Natural killer cell (primary cell): ENCODE measurements around the gene ITGB4. TPM values are rescaled to one million over a fixed set of nuclear protein-coding genes. Genes with fewer than 3 reads are reported as not detected.

Experiments
- ATAC-seq, 3 donors: fragments of 150-1000 bp in 2 of 3; fragments of 200-7000 bp in 1 of 3; cut with Tn5 transposase; 1 replicate in 1 of 3; 2 replicates in 2 of 3; pipeline ENCODE4 v1.10.0; 2021; ENCODE audit warnings: mild to moderate bottlenecking in 2 of 3, moderate library complexity in 2 of 3
- DNase-seq, 2 donors: peaks; one replicate each; pipeline versions ENCODE4 v3.0.0 to v3.0.0-alpha.2; 2013 to 2021; ENCODE audit warnings: mixed read lengths in 1 of 2
- H3K27ac ChIP-seq: one replicate; pipeline ENCODE4 v1.5.1; 2013; ENCODE audit warnings: mild to moderate bottlenecking, low read length
- H3K27me3 ChIP-seq: one replicate; pipeline ENCODE4 v1.6.1; 2013; ENCODE audit warnings: low read length; ENCODE audit not compliant: control insufficient read depth, insufficient read depth
- H3K36me3 ChIP-seq: one replicate; pipeline ENCODE4 v1.6.1; 2013; ENCODE audit warnings: low read length; ENCODE audit not compliant: control insufficient read depth, insufficient read depth
- H3K4me1 ChIP-seq: one replicate; pipeline ENCODE4 v1.6.1; 2013; ENCODE audit warnings: low read length; ENCODE audit not compliant: control insufficient read depth, insufficient read depth
- H3K4me3 ChIP-seq: one replicate; pipeline ENCODE4 v1.5.1; 2013; ENCODE audit warnings: low read length
- H3K9me3 ChIP-seq: one replicate; pipeline ENCODE4 v1.6.1; 2013; ENCODE audit warnings: low read length; ENCODE audit not compliant: control insufficient read depth, insufficient read depth
- H3K27ac Mint-ChIP-seq, 2 donors: one replicate each; pipeline ENCODE4 v1.8.0; 2022; ENCODE audit warnings: mild to moderate bottlenecking in 2 of 2, mixed read lengths in 2 of 2, moderate library complexity in 1 of 2
- H3K27me3 Mint-ChIP-seq, 2 donors: one replicate each; pipeline ENCODE4 v1.8.0; 2022; ENCODE audit warnings: low read depth in 2 of 2, mixed read lengths in 2 of 2
- H3K36me3 Mint-ChIP-seq: one replicate; pipeline ENCODE4 v1.8.0; 2022; ENCODE audit warnings: mixed read lengths
- H3K4me1 Mint-ChIP-seq, 2 donors: one replicate each; pipeline ENCODE4 v1.8.0; 2022; ENCODE audit warnings: mixed read lengths in 2 of 2
- H3K4me3 Mint-ChIP-seq: one replicate; pipeline ENCODE4 v1.8.0; 2022; ENCODE audit warnings: mild to moderate bottlenecking, moderate library complexity, mixed read lengths
- H3K9me3 Mint-ChIP-seq, 2 donors: one replicate each; pipeline ENCODE4 v1.8.0; 2022; ENCODE audit warnings: mixed read lengths in 2 of 2
- CTCF ChIP-seq: fragments of 200-600 bp; IDR thresholded peaks from one replicate; pipeline ENCODE4 v1.8.0; 2022; ENCODE audit warnings: antibody characterized with exemption
- WGBS: methylation state at CpG from one replicate; pipeline ENCODE4 v1.1.7; 2013; ENCODE audit warnings: missing lambda C conversion rate; ENCODE audit not compliant: insufficient coverage; 5-methylcytosine and 5-hydroxymethylcytosine counted together
- intact Hi-C: fragments of 100-400 bp; cut with micrococcal nuclease; formaldehyde crosslinking; loops from one replicate; pipeline ENCODE4 v1.14.2; 2022
- total RNA-seq, 4 donors: library from RNA; stranded (reverse); fragments of 120-200 nt in 1 of 4; gene quantifications; one replicate each; pipeline versions ENCODE4 v1.2.3 to v1.2.4, GENCODE V29; 2013 to 2022

ITGB4 gene
- total RNA-seq, 3 donors from 2014 or later (not counting 1 experiment from before 2014, with no cell fraction given) = 0.38 to 1.0 (median 0.68) TPM

DNA sequence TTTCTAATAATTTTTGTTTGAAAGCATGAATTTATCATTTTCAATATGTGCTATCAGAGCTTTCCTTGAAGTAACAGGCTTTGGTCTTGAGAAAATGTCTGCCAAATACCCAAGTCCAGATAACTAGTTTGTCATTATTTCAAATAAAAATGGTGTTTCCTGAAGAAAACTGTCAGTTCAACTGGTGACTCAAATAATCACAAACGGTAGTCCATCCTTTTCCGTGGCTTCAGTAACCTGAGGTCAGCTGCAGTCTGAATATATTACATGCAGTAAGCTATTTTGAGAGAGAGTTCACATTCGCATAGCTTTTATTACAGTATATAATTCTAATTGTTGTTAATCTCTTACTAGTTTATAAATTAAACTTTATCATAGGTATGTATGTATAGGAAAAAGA lies 44.8 kb upstream of the ITGB4 start:
- Mint-ChIP-seq H3K27ac (peak overlapping the region in 1 of 2 donors; percentile 62), H3K36me3 (no peaks in the 10 kb centered on the region), H3K4me1 (peaks cover 5 to 6% of the 10 kb centered on the region in 2 donors), H3K27me3 (no peaks in the 10 kb centered on the region), H3K9me3 (no peaks in the 10 kb centered on the region), H3K4me3 (no peak overlapping the region)
- no peak overlapping the region for H3K4me3 ChIP-seq
- intact Hi-C loops = no loop called here
- no peaks in the 10 kb centered on the region for H3K4me1 ChIP-seq
- DNase-seq (no peak), ATAC-seq (no peak)
- H3K27ac ChIP-seq = no peak overlapping the region
- H3K27me3 ChIP-seq = no peaks in the 10 kb centered on the region
- WGBS = 89% methylated on average over 2 of the region's 3 CpGs
- peaks cover 51% of the 10 kb centered on the region for H3K36me3 ChIP-seq
- no peaks in the 10 kb centered on the region for H3K9me3 ChIP-seq
- no peak for TF ChIP-seq CTCF

- H3K27ac ChIP-seq = no peak overlapping the region
- intact Hi-C loops = no loop called here
- no peaks in the 10 kb centered on the region for H3K27me3 Mint-ChIP-seq
- DNase-seq = no peak
- H3K4me3 ChIP-seq = no peak overlapping the region
- H3K36me3 Mint-ChIP-seq = no peaks in the 10 kb centered on the region
- WGBS = 92% methylated on average over 11 of the region's 11 CpGs
- H3K9me3 ChIP-seq = no peaks in the 10 kb centered on the region
- H3K36me3 ChIP-seq = peaks cover 33% of the 10 kb centered on the region
- no peaks in the 10 kb centered on the region for H3K27me3 ChIP-seq
- H3K4me1 ChIP-seq = no peaks in the 10 kb centered on the region
- no peak for ATAC-seq
- no peak overlapping the region for H3K4me3 Mint-ChIP-seq
- TF ChIP-seq CTCF = no peak
- peaks cover 0 to 17% of the 10 kb centered on the region in 2 donors for H3K4me1 Mint-ChIP-seq
- no peaks in the 10 kb centered on the region for H3K9me3 Mint-ChIP-seq
- H3K27ac Mint-ChIP-seq = no peak overlapping the region
These were observed 41.5 kb upstream of the ITGB4 start for GRCh38 chr17:75679706-75680211.

GRCh38 chr17:75680431-75680830 lies 40.8 kb upstream of the ITGB4 start:
- no peak for DNase-seq
- no peak for ATAC-seq
- H3K4me3 ChIP-seq = no peak overlapping the region
- 96% methylated on average over 10 of the region's 10 CpGs for whole genome bisulfite sequencing
- Mint-ChIP-seq H3K9me3 (no peaks in the 10 kb centered on the region), H3K27me3 (no peaks in the 10 kb centered on the region), H3K36me3 (no peaks in the 10 kb centered on the region), H3K27ac (no peak overlapping the region), H3K4me3 (no peak overlapping the region), H3K4me1 (peaks cover 3 to 16% of the 10 kb centered on the region in 2 donors)
- no peak for TF ChIP-seq CTCF
- intact Hi-C loops = no loop called here
- H3K27me3 ChIP-seq = no peaks in the 10 kb centered on the region
- H3K27ac ChIP-seq = no peak overlapping the region
- H3K4me1 ChIP-seq = no peaks in the 10 kb centered on the region
- peaks cover 37% of the 10 kb centered on the region for H3K36me3 ChIP-seq
- H3K9me3 ChIP-seq = no peaks in the 10 kb centered on the region

GRCh38 chr17:75681289-75681688 lies 40.0 kb upstream of the ITGB4 start:
- WGBS = 69% methylated on average over 2 of the region's 3 CpGs
- Mint-ChIP-seq H3K27me3 (no peaks in the 10 kb centered on the region), H3K4me3 (no peak overlapping the region), H3K9me3 (no peaks in the 10 kb centered on the region), H3K4me1 (peaks cover 12 to 20% of the 10 kb centered on the region in 2 donors), H3K36me3 (no peaks in the 10 kb centered on the region), H3K27ac (no peak overlapping the region)
- DNase-seq (no peak), ATAC-seq (no peak)
- intact Hi-C loops = no loop called here
- no peaks in the 10 kb centered on the region for H3K9me3 ChIP-seq
- H3K27ac ChIP-seq = no peak overlapping the region
- TF ChIP-seq CTCF = no peak
- no peak overlapping the region for H3K4me3 ChIP-seq
- peaks cover 37% of the 10 kb centered on the region for H3K36me3 ChIP-seq
- H3K4me1 ChIP-seq = no peaks in the 10 kb centered on the region
- no peaks in the 10 kb centered on the region for H3K27me3 ChIP-seq
